HCT116 (cell line): ENCODE data around the gene SOCS1. TPM values are rescaled to one million over a fixed set of nuclear protein-coding genes. Genes with fewer than 3 reads are reported as not detected.

ENCODE experiments used
- ATAC-seq: fragments of 200-7000 bp; cut with Tn5 transposase; 2 replicates; pipeline ENCODE4 v1.9.1; 2020; ENCODE audit warnings: mild to moderate bottlenecking, moderate library complexity
- BruUV-seq: library from RNA; stranded (reverse); fragments of 400-500 nt; replicated peaks from 2 replicates; lab custom pipeline; 2021; lab: Mats Ljungman, UMichigan
- CTCF ChIA-PET: fragments of 300-600 bp; sonication (Branson Sonifier 250); formaldehyde crosslinking; loops from one replicate; lab custom pipeline; 2021; ENCODE audit warnings: antibody characterized with exemption; lab: Charles Lee
- POLR2A ChIA-PET: fragments of 300-600, 350-600 bp; sonication (Branson Sonifier 250); formaldehyde crosslinking; loops from one replicate; lab custom pipeline; 2021; ENCODE audit warnings: antibody characterized with exemption; lab: Charles Lee
- RAD21 ChIA-PET, 2 experiments: fragments of 300-600 bp; sonication (Branson Sonifier 250); formaldehyde crosslinking; loops; one replicate each; lab custom pipeline; 2023; ENCODE audit warnings: low total read pairs in 2 of 2; ENCODE audit not compliant: uncharacterized antibody in 2 of 2, unreplicated experiment in 2 of 2, low non-redundant PET in 1 of 2; lab: Charles Lee
- DNase-seq: peaks from one replicate; pipeline ENCODE4 v3.0.0-alpha.2; 2010; ENCODE audit warnings: low read depth, low spot score
- H2AFZ ChIP-seq: fragments of 200-600 bp; shearing (Covaris generic), sonication (generic); 2 replicates; pipeline ENCODE4 v1.6.1; 2017; ENCODE audit warnings: low read depth, mixed run types, mixed read lengths, antibody characterized with exemption, low read length; ENCODE audit not compliant: poor library complexity, severe bottlenecking
- H3K27ac ChIP-seq: 2 replicates; pipeline ENCODE4 v1.5.1; 2012; ENCODE audit warnings: low read depth, low read length
- H3K27me3 ChIP-seq: fragments of 200-600 bp; sonication (generic); 2 replicates; pipeline ENCODE4 v1.6.1; 2016; ENCODE audit warnings: mixed run types, low read length, mixed read lengths; ENCODE audit not compliant: insufficient read depth
- H3K36me3 ChIP-seq, 2 experiments: fragments of 200-500 bp in 1 of 2; fragments of 200-600 bp in 1 of 2; sonication (Bioruptor generic) in 1 of 2; sonication (generic) in 1 of 2; 2 replicates each; pipeline versions ENCODE4 v1.5.1 to v1.6.1; 2014 to 2016; ENCODE audit warnings: low read length in 2 of 2, inconsistent platforms in 1 of 2, mixed read lengths in 1 of 2, mixed run types in 1 of 2; ENCODE audit not compliant: insufficient read depth in 2 of 2, control insufficient read depth in 1 of 2
- H3K4me1 ChIP-seq, 2 experiments: fragments of 200-600 bp in 1 of 2; sonication (generic) in 1 of 2; 2 replicates each; pipeline versions ENCODE4 v1.5.1 to v1.6.1; 2012 to 2017; ENCODE audit warnings: low read length in 2 of 2, inconsistent platforms in 1 of 2, mild to moderate bottlenecking in 1 of 2, mixed read lengths in 1 of 2, mixed run types in 1 of 2, moderate library complexity in 1 of 2; ENCODE audit not compliant: insufficient read depth in 2 of 2, control insufficient read depth in 1 of 2
- H3K4me2 ChIP-seq: fragments of 200-600 bp; sonication (generic); 2 replicates; pipeline ENCODE4 v1.6.1; 2017; ENCODE audit warnings: mixed run types, low read length, mixed read lengths
- H3K4me3 ChIP-seq, 2 experiments: fragments of 200-600 bp in 1 of 2; sonication (generic) in 1 of 2; replicated peaks in 1 of 2; 2 replicates each; pipeline ENCODE4 v1.5.1; 2011 to 2016; ENCODE audit warnings: low read length in 2 of 2, control low read depth in 1 of 2, low read depth in 1 of 2, mild to moderate bottlenecking in 1 of 2, mixed read lengths in 1 of 2, mixed run types in 1 of 2
- H3K79me2 ChIP-seq: fragments of 200-600 bp; sonication (generic); 2 replicates; pipeline ENCODE4 v1.6.1; 2017; ENCODE audit warnings: mild to moderate bottlenecking, mixed run types, low read length, moderate library complexity, mixed read lengths; ENCODE audit not compliant: insufficient read depth
- H3K9ac ChIP-seq: fragments of 200-600 bp; sonication (generic); 2 replicates; pipeline ENCODE4 v1.6.1; 2016; ENCODE audit warnings: low read length, mixed read lengths
- H3K9me2 ChIP-seq: fragments of 200-600 bp; sonication (generic), shearing (Covaris generic); 2 replicates; pipeline ENCODE4 v1.6.1; 2017; ENCODE audit warnings: mixed run types, mild to moderate bottlenecking, moderate library complexity; ENCODE audit not compliant: insufficient read depth
- H3K9me3 ChIP-seq, 2 experiments: fragments of 200-500 bp in 1 of 2; fragments of 200-600 bp in 1 of 2; sonication (Bioruptor generic) in 1 of 2; sonication (generic) in 1 of 2; 2 replicates each; pipeline ENCODE4 v1.6.1; 2014 to 2017; ENCODE audit warnings: low read length in 2 of 2, mixed read lengths in 2 of 2, inconsistent platforms in 1 of 2, low read depth in 1 of 2, mild to moderate bottlenecking in 1 of 2, mixed run types in 1 of 2, moderate library complexity in 1 of 2; ENCODE audit not compliant: control insufficient read depth in 1 of 2, insufficient read depth in 1 of 2
- H4K20me1 ChIP-seq: fragments of 200-600 bp; sonication (generic), shearing (Covaris generic); 2 replicates; pipeline ENCODE4 v1.6.1; 2017; ENCODE audit warnings: mixed run types, mild to moderate bottlenecking, moderate library complexity; ENCODE audit not compliant: insufficient read depth
- ATF3 ChIP-seq: IDR thresholded peaks from 2 replicates; pipeline ENCODE4 v1.6.1; 2012
- CBX3 ChIP-seq: IDR thresholded peaks from 2 replicates; pipeline ENCODE4 v1.6.1; 2012; ENCODE audit warnings: low read depth
- ELF1 ChIP-seq: IDR thresholded peaks from 2 replicates; pipeline ENCODE4 v1.6.1; 2012; ENCODE audit warnings: low read depth, borderline replicate concordance
- EZH2 ChIP-seq: fragments of 200-600 bp; sonication (generic); IDR thresholded peaks from 2 replicates; pipeline ENCODE4 v1.6.1; 2017; ENCODE audit warnings: antibody characterized with exemption, mixed run types
- JUND ChIP-seq: IDR thresholded peaks from 2 replicates; pipeline ENCODE4 v1.6.1; 2012
- MAX ChIP-seq: IDR thresholded peaks from 2 replicates; pipeline ENCODE4 v1.6.1; 2012
- RAD21 ChIP-seq: IDR thresholded peaks from 2 replicates; pipeline ENCODE4 v1.6.1; 2012; ENCODE audit warnings: low read depth, mild to moderate bottlenecking
- YY1 ChIP-seq: IDR thresholded peaks from 2 replicates; pipeline ENCODE4 v1.6.1; 2011; ENCODE audit warnings: low read length, low read depth, moderate library complexity, mild to moderate bottlenecking; ENCODE audit not compliant: insufficient replicate concordance; ENCODE audit errors: extremely low read depth
- ZFX ChIP-seq: fragments of 450-650 bp; IDR thresholded peaks from 2 replicates; pipeline ENCODE4 v1.6.1; 2017
- intact Hi-C: fragments of 100-400 bp; cut with micrococcal nuclease; formaldehyde crosslinking; loops from 2 replicates; pipeline ENCODE4 v1.10.0; 2022
- total RNA-seq: library from RNA; stranded (reverse); gene quantifications from one replicate; pipeline ENCODE4 v1.2.1, GENCODE V29; 2021; ENCODE audit not compliant: unreplicated experiment
- TF ChIP-seq, protein P1 (sequence below), 3 experiments: fragments of 200-600 bp in 1 of 3; sonication (generic) in 1 of 3; IDR thresholded peaks in 2 of 3; conservative IDR thresholded peaks in 1 of 3; 2 replicates each; pipeline ENCODE4 v1.5.1; 2012 to 2017; ENCODE audit warnings: low read depth in 2 of 3, low read length in 2 of 3, antibody characterized with exemption in 1 of 3, borderline replicate concordance in 1 of 3, control low read depth in 1 of 3, mild to moderate bottlenecking in 1 of 3, mixed read lengths in 1 of 3, mixed run types in 1 of 3, moderate library complexity in 1 of 3; ENCODE audit not compliant: insufficient read depth in 1 of 3
- TF ChIP-seq, protein P2 (sequence below): IDR thresholded peaks from 2 replicates; pipeline ENCODE4 v1.6.1; 2012; ENCODE audit warnings: low read depth

SOCS1 gene
- total RNA-seq, 1 experiment from 2014 or later = 4.9 TPM

- CTCF ChIA-PET = interaction anchor here (1.2 kb wide), 1 partner anchor 300 kb away, joined by 3 read pairs; no protein-coding TSS in a partner anchor
- TF ChIP-seq ZFX = no peak
- TF ChIP-seq RAD21 = no peak
- TF ChIP-seq ATF3 = no peak
- no peak for TF ChIP-seq YY1
- Histone ChIP-seq H3K4me3 (no peak overlapping the region), H4K20me1 (no peaks in the 10 kb centered on the region), H3K4me1 (no peaks in the 10 kb centered on the region), H3K27me3 (no peaks in the 10 kb centered on the region), H3K4me2 (no peak overlapping the region), H2AFZ (no peak overlapping the region), H3K9ac (no peak overlapping the region), H3K36me3 (no peaks in the 10 kb centered on the region), H3K27ac (no peak overlapping the region), H3K9me3 (no peaks in the 10 kb centered on the region), H3K9me2 (no peaks in the 10 kb centered on the region), H3K79me2 (no peaks in the 10 kb centered on the region)
- intact Hi-C loops = no loop called here
- POLR2A ChIA-PET = no interaction called here
- no peak for DNase-seq
- BruUV-seq = no TSS peak
- RAD21 ChIA-PET = no interaction called here
- no peak for ATAC-seq
These were observed 15.6 kb upstream of the SOCS1 start for GRCh38 chr16:11271610-11272009.

DNA sequence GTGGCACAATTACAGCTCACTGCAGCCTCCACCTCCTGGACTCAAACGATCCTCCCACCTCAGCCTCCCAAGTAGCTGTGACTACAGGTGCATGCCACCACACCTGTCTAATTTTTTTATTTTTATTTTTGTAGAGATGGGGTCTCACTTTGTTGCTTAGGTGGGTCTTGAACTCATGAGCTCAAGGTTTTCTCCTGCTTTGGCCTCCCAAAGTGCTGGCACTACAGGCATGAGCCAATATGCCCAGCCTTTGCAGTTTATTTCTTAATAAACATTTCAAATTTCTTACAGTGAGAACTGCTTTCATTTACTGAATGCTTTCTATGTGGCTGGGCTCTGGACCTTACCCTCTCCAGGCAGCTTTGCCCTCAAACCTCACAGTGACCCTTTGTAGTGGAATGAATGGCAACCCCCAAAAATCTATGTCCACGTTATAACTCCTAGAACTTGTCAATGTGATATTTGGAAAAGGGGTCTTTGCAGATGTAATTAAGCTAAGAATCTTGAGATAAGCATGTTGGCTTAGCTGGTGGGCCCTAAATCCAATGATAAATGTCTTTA is 14.7 kb upstream of the SOCS1 start:
- no peak for DNase-seq
- Histone ChIP-seq H3K36me3 (no peaks in the 10 kb centered on the region), H3K9ac (no peak overlapping the region), H3K4me3 (no peak overlapping the region), H3K27ac (no peak overlapping the region), H3K4me2 (no peak overlapping the region), H3K9me2 (no peaks in the 10 kb centered on the region), H3K27me3 (no peaks in the 10 kb centered on the region), H2AFZ (no peak overlapping the region), H3K79me2 (no peaks in the 10 kb centered on the region), H3K9me3 (no peaks in the 10 kb centered on the region), H4K20me1 (no peaks in the 10 kb centered on the region), H3K4me1 (no peaks in the 10 kb centered on the region)
- ChIA-PET POLR2A (no interaction called here), CTCF (interaction anchor here (1.0 to 1.2 kb wide), 2 partner anchors 14 to 299 kb away, joined by 3 read pairs; no protein-coding TSS in a partner anchor), RAD21 (no interaction called here)
- no TSS peak for BruUV-seq
- TF ChIP-seq CBX3 = no peak
- TF ChIP-seq ELF1 = no peak
- no peak for TF ChIP-seq EZH2
- no peak for TF ChIP-seq MAX
- TF ChIP-seq, protein P1, sequence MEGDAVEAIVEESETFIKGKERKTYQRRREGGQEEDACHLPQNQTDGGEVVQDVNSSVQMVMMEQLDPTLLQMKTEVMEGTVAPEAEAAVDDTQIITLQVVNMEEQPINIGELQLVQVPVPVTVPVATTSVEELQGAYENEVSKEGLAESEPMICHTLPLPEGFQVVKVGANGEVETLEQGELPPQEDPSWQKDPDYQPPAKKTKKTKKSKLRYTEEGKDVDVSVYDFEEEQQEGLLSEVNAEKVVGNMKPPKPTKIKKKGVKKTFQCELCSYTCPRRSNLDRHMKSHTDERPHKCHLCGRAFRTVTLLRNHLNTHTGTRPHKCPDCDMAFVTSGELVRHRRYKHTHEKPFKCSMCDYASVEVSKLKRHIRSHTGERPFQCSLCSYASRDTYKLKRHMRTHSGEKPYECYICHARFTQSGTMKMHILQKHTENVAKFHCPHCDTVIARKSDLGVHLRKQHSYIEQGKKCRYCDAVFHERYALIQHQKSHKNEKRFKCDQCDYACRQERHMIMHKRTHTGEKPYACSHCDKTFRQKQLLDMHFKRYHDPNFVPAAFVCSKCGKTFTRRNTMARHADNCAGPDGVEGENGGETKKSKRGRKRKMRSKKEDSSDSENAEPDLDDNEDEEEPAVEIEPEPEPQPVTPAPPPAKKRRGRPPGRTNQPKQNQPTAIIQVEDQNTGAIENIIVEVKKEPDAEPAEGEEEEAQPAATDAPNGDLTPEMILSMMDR (IDR thresholded peaks at IDR 0.05 in 2 of 3, conservative IDR thresholded peaks at IDR 0.05 in 1 of 3; ENCODE audit: borderline replicate concordance in 1 of 3, insufficient read depth in 1 of 3, low read depth in 2 of 3, low read length in 2 of 3) = no peak
- TF ChIP-seq RAD21 = no peak
- TF ChIP-seq JUND = no peak
- TF ChIP-seq, protein P2, sequence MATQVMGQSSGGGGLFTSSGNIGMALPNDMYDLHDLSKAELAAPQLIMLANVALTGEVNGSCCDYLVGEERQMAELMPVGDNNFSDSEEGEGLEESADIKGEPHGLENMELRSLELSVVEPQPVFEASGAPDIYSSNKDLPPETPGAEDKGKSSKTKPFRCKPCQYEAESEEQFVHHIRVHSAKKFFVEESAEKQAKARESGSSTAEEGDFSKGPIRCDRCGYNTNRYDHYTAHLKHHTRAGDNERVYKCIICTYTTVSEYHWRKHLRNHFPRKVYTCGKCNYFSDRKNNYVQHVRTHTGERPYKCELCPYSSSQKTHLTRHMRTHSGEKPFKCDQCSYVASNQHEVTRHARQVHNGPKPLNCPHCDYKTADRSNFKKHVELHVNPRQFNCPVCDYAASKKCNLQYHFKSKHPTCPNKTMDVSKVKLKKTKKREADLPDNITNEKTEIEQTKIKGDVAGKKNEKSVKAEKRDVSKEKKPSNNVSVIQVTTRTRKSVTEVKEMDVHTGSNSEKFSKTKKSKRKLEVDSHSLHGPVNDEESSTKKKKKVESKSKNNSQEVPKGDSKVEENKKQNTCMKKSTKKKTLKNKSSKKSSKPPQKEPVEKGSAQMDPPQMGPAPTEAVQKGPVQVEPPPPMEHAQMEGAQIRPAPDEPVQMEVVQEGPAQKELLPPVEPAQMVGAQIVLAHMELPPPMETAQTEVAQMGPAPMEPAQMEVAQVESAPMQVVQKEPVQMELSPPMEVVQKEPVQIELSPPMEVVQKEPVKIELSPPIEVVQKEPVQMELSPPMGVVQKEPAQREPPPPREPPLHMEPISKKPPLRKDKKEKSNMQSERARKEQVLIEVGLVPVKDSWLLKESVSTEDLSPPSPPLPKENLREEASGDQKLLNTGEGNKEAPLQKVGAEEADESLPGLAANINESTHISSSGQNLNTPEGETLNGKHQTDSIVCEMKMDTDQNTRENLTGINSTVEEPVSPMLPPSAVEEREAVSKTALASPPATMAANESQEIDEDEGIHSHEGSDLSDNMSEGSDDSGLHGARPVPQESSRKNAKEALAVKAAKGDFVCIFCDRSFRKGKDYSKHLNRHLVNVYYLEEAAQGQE = no peak
- no peak for ATAC-seq
- intact Hi-C loops = no loop called here
